ENCODE measurements around the gene SIRT4. TPM values are rescaled to one million over a fixed set of nuclear protein-coding genes. Genes with fewer than 3 reads are reported as not detected.
A peak's percentile ranks its signal among the peaks of the same experiment; 100 is the strongest.

The SIRT4 gene
- total and polyA plus RNA-seq, 2 of the 13 experiments (the other 11 are each of a cell fraction or from before 2014, with no cell fraction given), result 3.4 to 5.8 TPM

- TF ChIP-seq EEA1 (CRISPR knock-in tag; IDR thresholded peaks at IDR 0.05; ENCODE audit: borderline replicate concordance) (no peak), FIP1L1 (IDR thresholded peaks at IDR 0.05; ENCODE audit: borderline replicate concordance, insufficient read depth, low read depth, low read length) (no peak), FOXM1 (CRISPR knock-in tag; IDR thresholded peaks at IDR 0.05) (no peak), SAP130 (CRISPR knock-in tag; IDR thresholded peaks at IDR 0.05; ENCODE audit: low read depth) (peak; percentile 83), FOXK2 (IDR thresholded peaks at IDR 0.05) (peak; percentile 40; the same call in 1 of the 2 replicates), NR1H2 (CRISPR knock-in tag; IDR thresholded peaks at IDR 0.05; ENCODE audit: borderline replicate concordance, low read depth) (no peak), ZNF24 (IDR thresholded peaks at IDR 0.05) (no peak), NCOA2 (CRISPR knock-in tag; IDR thresholded peaks at IDR 0.05) (peak; percentile 74), ZNF878 (CRISPR knock-in tag; IDR thresholded peaks at IDR 0.05) (no peak), MLX (CRISPR knock-in tag; IDR thresholded peaks at IDR 0.05) (no peak), SMAD3 (CRISPR knock-in tag; IDR thresholded peaks at IDR 0.05) (peak; percentile 71; the same call in 1 of the 2 replicates), KLF13 (CRISPR knock-in tag; IDR thresholded peaks at IDR 0.05) (no peak), ELF4 (CRISPR knock-in tag; IDR thresholded peaks at IDR 0.05; ENCODE audit: borderline replicate concordance) (no peak), FOSL1 (CRISPR knock-in tag; IDR thresholded peaks at IDR 0.05; ENCODE audit: borderline replicate concordance) (no peak), ZSCAN5A (CRISPR knock-in tag; IDR thresholded peaks at IDR 0.05; ENCODE audit: borderline replicate concordance) (no peak), ZNF431 (CRISPR knock-in tag; IDR thresholded peaks at IDR 0.05; ENCODE audit: borderline replicate concordance, low read depth) (no peak), BRD4 (CRISPR knock-in tag; IDR thresholded peaks at IDR 0.05) (no peak), ZMAT3 (CRISPR knock-in tag; conservative IDR thresholded peaks at IDR 0.05) (no peak), ZNF782 (CRISPR knock-in tag; IDR thresholded peaks at IDR 0.05; ENCODE audit: borderline replicate concordance) (no peak), CBX5 (CRISPR knock-in tag; IDR thresholded peaks at IDR 0.05; ENCODE audit: borderline replicate concordance) (no peak), ELF1 (CRISPR knock-in tag; IDR thresholded peaks at IDR 0.05) (no peak; the same call in 1 of the 2 replicates), ZNF543 (CRISPR knock-in tag; IDR thresholded peaks at IDR 0.05) (no peak), ELF3 (CRISPR knock-in tag; IDR thresholded peaks at IDR 0.05) (peak; percentile 83; the same call in 1 of the 2 replicates)
- TF ChIP-seq, protein P1, sequence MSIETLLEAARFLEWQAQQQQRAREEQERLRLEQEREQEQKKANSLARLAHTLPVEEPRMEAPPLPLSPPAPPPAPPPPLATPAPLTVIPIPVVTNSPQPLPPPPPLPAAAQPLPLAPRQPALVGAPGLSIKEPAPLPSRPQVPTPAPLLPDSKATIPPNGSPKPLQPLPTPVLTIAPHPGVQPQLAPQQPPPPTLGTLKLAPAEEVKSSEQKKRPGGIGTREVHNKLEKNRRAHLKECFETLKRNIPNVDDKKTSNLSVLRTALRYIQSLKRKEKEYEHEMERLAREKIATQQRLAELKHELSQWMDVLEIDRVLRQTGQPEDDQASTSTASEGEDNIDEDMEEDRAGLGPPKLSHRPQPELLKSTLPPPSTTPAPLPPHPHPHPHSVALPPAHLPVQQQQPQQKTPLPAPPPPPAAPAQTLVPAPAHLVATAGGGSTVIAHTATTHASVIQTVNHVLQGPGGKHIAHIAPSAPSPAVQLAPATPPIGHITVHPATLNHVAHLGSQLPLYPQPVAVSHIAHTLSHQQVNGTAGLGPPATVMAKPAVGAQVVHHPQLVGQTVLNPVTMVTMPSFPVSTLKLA (IDR thresholded peaks at IDR 0.05), result no peak
- TF ChIP-seq, protein P2, sequence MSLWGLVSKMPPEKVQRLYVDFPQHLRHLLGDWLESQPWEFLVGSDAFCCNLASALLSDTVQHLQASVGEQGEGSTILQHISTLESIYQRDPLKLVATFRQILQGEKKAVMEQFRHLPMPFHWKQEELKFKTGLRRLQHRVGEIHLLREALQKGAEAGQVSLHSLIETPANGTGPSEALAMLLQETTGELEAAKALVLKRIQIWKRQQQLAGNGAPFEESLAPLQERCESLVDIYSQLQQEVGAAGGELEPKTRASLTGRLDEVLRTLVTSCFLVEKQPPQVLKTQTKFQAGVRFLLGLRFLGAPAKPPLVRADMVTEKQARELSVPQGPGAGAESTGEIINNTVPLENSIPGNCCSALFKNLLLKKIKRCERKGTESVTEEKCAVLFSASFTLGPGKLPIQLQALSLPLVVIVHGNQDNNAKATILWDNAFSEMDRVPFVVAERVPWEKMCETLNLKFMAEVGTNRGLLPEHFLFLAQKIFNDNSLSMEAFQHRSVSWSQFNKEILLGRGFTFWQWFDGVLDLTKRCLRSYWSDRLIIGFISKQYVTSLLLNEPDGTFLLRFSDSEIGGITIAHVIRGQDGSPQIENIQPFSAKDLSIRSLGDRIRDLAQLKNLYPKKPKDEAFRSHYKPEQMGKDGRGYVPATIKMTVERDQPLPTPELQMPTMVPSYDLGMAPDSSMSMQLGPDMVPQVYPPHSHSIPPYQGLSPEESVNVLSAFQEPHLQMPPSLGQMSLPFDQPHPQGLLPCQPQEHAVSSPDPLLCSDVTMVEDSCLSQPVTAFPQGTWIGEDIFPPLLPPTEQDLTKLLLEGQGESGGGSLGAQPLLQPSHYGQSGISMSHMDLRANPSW (CRISPR knock-in tag; IDR thresholded peaks at IDR 0.05; ENCODE audit: borderline replicate concordance), result no peak; the same call in 1 of the 2 replicates
Observed at GRCh38 chr12:120321382-120322202, 19.5 kb downstream of the SIRT4 start (continued).

Data from HepG2 (cell line).